HG03097 (cell line): ENCODE results near the gene NLK.
"Not testable (repeated sequence)": the region's sequence is repeated elsewhere in the genome, so short reads cannot be mapped to it uniquely, and the experiment has no call there.

Source experiments
- ATAC-seq: cut with Tn5 transposase; IDR thresholded peaks from one replicate; pipeline ENCODE4 v1.9.1; 2021; ENCODE audit not compliant: unreplicated experiment, low FRiP score

Gene NLK

DNA sequence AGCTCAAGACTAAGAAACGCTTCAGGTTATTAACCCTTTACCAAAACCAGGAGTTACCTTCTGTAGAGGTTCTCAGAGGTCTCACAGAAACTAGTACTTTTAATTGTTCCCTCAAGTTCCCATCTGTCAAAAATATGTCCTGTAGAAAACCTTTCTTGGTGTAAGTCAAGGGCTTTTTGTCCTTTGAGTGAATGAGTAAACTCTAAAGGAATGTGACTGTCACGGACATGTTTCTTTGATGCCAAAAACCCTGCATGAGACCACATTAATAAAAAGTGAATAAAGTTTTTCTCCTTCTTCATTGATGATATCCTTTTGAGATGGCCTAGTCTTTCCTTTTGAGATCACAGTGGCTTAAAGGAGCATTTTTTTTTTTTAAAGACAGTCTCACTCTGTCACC is 102.9 kb downstream of the NLK start:
- ATAC-seq, result no peak

DNA sequence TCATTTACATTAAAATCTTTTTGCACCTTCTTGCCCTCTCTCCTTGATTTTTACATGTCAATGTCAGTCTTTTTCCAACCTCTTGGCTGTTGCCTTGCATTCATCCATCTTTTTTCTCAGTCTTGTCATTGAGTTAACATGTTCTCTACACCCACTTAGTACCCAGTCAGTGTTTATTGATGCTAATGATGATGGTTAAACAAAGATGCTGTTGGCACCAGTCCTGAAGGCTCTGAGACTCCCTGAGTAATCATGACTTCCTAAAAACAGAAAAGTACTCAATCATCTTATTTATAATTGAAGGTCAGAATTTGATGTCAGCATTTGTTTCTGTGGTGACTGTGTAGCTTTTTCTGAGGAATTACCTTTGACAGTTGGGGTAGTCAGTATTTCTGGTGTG is 104.5 kb downstream of the NLK start:
- no peak for ATAC-seq

DNA sequence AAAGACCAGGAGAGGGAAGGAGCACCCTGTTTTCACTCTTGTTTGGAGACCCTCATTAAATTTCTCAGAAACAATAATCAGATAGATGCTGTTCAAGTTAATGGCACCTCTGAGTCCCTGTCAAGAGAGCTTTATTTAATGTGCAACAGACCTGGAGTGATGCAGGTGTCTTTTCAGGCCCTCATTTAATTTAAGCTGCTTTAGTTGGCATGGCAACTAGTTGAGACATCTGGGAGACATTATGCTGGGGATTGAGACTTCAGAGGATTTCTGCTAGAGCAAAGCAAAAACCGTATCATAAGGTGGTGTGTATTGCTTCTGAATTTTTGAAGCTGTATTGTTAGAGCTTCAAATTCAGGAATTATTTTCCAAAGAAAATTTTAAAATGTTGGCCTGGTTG is 108.5 kb downstream of the NLK start:
- ATAC-seq, result no peak

- ATAC-seq, result no peak
These were observed 111.7 kb downstream of the NLK start for GRCh38 chr17:28154214-28154613.

DNA sequence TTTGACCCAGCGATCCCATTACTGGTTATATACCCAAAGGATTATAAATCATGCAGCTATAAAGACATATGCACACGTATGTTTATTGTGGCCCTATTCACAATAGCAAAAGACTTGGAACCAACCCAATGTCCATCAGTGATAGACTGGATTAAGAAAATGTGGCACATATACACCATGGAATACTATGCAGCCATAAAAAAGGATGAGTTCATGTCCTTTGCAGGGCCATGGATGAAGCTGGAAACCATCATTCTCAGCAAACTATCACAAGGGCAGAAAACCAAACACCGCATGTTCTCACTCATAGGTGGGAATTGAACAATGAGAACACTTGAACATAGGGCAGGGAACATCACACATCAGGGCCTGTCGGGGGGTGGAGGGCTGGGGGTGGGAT is 112.9 kb downstream of the NLK start:
- not testable (repeated sequence) for ATAC-seq

DNA sequence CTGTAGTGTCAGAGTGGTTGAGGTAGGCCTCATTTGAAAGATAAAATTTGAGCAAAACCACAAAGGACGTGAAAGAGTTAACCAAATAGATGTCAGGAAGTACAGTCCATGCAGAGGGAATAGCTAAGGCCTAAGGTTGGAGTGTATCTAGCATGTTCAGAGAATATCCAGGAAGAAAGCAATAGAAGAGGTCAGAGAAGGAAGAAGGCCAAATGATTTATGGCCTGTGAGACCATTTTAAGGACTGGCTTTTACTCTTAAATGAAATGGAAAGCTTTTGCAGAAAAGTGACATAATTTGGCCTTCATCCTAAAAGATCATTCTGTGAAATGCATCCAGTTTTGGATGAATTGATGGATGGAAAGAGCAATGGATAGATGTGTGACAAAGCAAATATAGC is 116.5 kb downstream of the NLK start:
- ATAC-seq, result no peak

GRCh38 chr17:28159924-28160323 is 117.4 kb downstream of the NLK start:
- no peak for ATAC-seq

DNA sequence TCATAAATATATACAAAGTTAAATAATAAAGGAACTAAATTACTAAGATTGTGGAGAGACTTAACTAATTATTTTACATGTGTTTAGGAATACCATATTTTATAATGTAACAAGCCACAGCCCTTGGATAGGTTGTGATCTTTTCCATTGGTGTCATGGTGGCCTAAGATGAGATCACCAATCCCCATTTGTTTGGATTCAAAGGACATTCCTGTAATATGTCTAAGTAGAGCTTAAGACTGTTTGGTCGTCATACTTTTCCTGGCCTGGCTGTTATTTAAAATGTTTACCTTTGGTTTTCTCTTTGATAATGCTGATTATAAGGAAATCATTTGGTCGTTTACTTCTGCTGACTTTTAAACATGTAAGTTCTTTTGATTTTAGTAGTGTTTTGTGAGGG is 118.1 kb downstream of the NLK start:
- no peak for ATAC-seq

DNA sequence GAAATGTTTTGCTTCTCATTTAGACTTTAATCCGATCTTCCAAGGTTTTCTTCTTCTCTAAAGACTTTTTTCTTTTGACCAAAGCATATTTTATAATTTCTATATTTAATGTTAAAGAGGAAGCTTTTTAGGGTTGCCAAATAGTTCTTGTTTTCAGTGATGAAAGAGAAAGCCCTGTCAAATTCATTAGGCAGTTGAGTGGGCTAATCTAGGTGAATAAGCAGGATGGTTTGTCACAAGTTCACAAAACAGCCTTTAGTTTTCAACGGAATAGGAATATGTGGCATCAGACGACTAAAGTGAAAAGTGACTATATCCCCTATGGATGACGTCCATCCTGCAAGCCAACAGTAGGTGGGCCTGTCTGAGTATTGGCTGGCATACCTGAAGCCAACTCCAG is 118.8 kb downstream of the NLK start:
- no peak for ATAC-seq

GRCh38 chr17:28166478-28166877 is 124.0 kb downstream of the NLK start:
- ATAC-seq, result no peak

DNA sequence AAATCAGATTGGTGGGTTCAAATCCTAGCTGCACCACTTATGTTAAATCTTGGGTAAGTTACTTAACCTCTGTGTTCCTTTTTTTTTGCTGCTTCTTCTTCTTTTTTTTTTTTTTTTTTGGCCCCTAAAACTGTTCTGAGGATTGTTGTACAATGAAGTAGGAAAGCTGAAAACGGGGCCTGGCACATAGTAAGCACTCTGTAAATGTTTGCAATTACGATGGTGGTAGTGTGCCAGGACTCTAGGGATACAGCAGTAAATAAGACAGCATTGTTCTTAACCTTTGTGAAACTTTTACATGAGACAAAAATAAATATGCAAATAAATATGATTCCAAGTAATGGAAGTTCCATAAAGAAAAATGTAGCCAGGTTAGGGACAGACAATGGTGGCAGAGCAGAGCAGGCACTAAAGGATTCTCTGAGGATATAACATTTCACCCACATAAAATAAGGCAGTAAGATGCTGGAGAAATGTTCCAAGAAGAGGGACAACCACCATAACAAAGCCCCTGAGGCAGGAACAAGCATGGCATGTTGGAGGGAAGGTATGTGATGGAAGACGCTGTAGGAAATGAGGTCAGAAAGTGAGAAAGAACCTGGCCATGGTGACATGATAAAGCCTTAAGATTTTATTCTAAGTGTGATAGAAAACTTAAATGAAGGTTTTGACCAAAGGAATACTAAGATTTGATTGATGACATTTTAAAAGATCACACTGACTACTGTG is 127.3 kb downstream of the NLK start:
- no peak for ATAC-seq

GRCh38 chr17:28170771-28171170 is 128.3 kb downstream of the NLK start:
- ATAC-seq, result no peak

- ATAC-seq, result no peak
These were observed 130.6 kb downstream of the NLK start for GRCh38 chr17:28173031-28173561.

DNA sequence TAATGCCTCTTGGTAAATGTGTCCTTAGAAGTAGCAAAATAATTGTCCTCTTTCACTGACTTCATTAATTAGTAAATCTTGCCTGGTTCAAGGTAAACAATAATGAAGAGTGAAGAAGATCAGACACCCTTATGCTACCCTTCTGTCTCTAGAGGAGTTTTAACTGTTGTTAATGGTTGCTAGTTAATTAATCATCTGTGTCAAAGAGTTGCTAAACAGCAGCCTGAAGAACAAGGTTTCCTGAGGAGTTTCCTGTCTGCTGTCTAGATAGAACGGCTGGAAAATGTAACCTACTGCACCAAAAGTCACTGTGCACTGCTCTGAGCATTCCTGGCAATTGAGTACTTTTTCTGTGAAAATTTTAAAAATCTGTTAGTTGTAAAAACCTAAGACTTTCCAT is 131.3 kb downstream of the NLK start:
- no peak for ATAC-seq

DNA sequence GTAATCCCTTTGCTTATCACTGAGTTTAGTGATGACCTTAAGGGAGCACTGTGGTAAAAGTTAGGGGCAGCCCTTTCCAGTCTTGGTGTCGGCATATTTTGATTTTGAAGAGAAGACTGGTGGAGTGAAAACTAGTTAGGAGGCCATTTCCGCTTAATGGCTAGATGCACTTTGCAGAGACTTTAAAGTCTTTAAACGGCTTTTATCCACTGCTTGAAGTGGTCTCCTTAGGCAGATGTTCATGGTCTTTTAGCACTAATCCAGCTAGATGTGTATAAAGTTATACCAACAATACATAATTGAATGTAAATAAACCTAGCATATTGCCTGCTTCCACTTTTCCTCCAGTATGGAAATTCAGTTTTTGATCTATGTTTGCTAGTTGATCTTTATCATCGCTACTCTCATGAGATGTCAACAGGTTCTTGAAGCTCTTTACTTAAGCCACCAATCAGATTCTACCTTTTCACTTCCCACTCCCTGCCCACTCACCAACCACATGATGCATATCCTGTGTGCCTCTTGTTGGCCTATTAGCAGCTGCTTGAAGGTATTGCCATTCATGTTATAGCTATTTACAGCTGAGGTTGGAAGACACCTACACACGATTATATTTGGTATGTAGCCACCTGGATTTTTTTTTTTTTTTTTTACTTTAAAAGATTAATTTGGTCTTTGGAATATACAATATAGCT is 132.0 kb downstream of the NLK start:
- no peak for ATAC-seq

- ATAC-seq, result no peak
These were observed 134.9 kb downstream of the NLK start for GRCh38 chr17:28177351-28177750.

- no peak for ATAC-seq
These were observed 136.3 kb downstream of the NLK start for GRCh38 chr17:28178800-28179199.

GRCh38 chr17:28180449-28180848 is 138.0 kb downstream of the NLK start:
- no peak for ATAC-seq

GRCh38 chr17:28181568-28181967 is 139.1 kb downstream of the NLK start:
- ATAC-seq, result no peak

DNA sequence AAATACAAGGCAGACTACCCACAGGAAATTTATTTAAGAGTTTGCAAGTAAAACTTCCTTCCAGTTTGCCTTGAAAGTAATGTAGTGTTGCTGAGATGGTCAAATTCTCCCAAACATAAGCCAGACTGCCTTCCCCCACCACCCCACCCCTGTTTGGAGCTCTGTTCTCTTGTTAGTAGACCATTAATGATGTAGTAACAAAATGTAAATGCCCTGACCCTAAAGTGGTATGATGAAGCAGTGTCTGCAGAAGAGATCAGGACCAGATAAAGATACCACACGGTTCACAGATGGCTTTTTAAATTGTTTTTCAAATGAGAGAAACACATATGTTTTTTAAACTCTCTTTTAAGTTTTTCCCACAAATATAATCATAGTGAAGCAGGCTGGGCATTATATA is 140.1 kb downstream of the NLK start:
- no peak for ATAC-seq

DNA sequence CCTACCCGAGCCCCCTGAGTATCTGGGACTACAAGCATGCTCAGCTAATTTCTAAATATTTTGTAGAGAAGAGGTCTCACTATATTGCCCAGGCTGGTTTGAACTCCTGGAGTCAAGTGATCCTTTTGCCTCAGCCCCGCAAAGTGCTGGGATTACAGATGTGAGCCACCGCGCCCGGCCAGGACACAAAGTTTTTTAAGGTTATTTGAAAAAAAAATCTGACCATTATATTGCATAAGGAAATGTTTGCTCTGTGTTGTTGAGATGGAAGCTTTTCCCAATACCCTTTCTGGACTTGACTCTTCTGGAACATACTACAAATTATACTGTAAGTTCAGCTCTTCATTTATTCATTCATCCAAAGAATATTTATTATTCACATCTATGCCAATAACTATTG is 143.2 kb downstream of the NLK start:
- ATAC-seq, result no peak

DNA sequence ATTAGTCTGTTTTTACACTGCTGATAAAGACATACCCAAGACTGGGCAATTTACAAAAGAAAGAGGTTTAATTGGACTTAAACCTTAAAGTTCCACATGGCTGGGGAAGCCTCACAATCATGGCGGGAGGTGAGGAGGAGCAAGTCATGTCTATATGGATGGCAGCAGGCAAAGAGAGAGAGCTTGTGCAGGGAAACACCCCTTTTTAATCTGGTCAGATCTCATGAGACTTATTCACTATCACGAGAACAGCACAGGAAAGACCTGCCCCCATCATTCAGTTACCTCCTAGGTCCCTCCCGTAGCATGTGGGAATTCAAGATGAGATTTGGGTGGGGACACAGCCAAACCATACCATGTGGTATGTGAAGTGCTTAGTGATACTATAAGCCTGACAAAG is 144.0 kb downstream of the NLK start:
- ATAC-seq, result not testable (repeated sequence)
